Uterus (tissue), 4 donors: ENCODE results near the gene ASTN2. TPM values are rescaled to one million over a fixed set of nuclear protein-coding genes. Genes with fewer than 3 reads are reported as not detected.

ENCODE experiments used
- DNase-seq, 2 donors: peaks; one replicate each; pipeline ENCODE4 v3.0.0-alpha.2; 2019 to 2020
- H3K27ac ChIP-seq, 2 donors: fragments of 200-600 bp; sonication (generic); 1 replicate in 1 of 2; 2 replicates in 1 of 2; pipeline ENCODE4 v1.5.1; 2016 to 2018
- H3K27me3 ChIP-seq, 2 donors: fragments of 200-600 bp; sonication (generic); one replicate each; pipeline ENCODE4 v1.5.1; 2018 to 2019; ENCODE audit warnings: control low read depth in 1 of 2
- H3K36me3 ChIP-seq, 2 donors: fragments of 200-600 bp; sonication (generic); one replicate each; pipeline ENCODE4 v1.5.1; 2019; ENCODE audit warnings: control low read depth in 1 of 2
- H3K4me1 ChIP-seq, 2 donors: fragments of 200-600 bp; sonication (generic); one replicate each; pipeline ENCODE4 v1.5.1; 2018 to 2019; ENCODE audit warnings: control low read depth in 1 of 2
- H3K4me3 ChIP-seq, 2 donors: fragments of 200-600 bp; sonication (generic); 1 replicate in 1 of 2; 2 replicates in 1 of 2; pipeline ENCODE4 v1.5.1; 2018 to 2019; ENCODE audit warnings: mild to moderate bottlenecking in 1 of 2
- H3K9me3 ChIP-seq, 2 donors: fragments of 200-600 bp; sonication (generic); one replicate each; pipeline ENCODE4 v1.5.1; 2019; ENCODE audit warnings: control low read depth in 1 of 2
- POLR2A ChIP-seq, 2 donors: fragments of 450-650 bp; IDR thresholded peaks; one replicate each; pipeline ENCODE4 v1.6.1; 2016; ENCODE audit warnings: antibody characterized with exemption in 2 of 2, mild to moderate bottlenecking in 1 of 2, moderate library complexity in 1 of 2
- intact Hi-C: fragments of 100-400 bp; cut with DNase I; formaldehyde crosslinking; loops from one replicate; pipeline ENCODE4 v1.15.1; 2023; ENCODE audit warnings: low total_unique reads
- total RNA-seq, 4 donors: library from RNA; depleted of rRNA in 3 of 4; stranded (reverse); fragments of >200 nt in 3 of 4; gene quantifications; one replicate each; pipeline versions ENCODE4 v1.1.0 to v1.2.4, GENCODE V29; 2014 to 2023
- TF ChIP-seq, protein P1 (sequence below), 4 experiments: fragments of 200-600 bp in 2 of 4; fragments of 450-650 bp in 2 of 4; sonication (generic) in 2 of 4; IDR thresholded peaks; one replicate each; pipeline ENCODE4 v1.5.1; 2016 to 2019; ENCODE audit warnings: antibody characterized with exemption in 4 of 4, mild to moderate bottlenecking in 2 of 4, moderate library complexity in 1 of 4
- donor health status: DM: yes; HTN: yes; CAD: no.

The ASTN2 gene
- total RNA-seq, 4 donors from 2014 or later, result 1.8 to 8.6 (median 6.7) TPM

DNA sequence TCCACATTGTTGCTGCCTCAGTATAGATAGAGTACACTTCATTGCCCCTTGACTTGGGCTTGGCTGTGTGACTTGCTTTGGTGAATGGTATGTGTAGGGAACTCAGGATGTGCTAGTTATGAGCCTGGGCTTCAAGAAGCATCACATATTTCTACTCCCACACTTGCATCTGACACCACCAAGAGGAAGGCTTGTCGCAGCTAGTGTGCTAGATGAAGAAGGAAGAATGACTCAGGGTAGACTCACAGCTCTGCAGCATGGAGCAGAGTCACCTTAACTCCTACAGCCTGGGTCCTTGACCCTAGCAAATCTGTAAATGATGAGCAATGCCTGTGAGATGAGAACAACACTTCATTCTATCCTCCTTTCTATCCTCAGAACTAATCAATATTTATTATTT, 261.8 kb downstream of the ASTN2 start:
- Histone ChIP-seq H3K36me3 (no peaks in the 10 kb centered on the region), H3K4me1 (no peaks in the 10 kb centered on the region), H3K27ac (no peak overlapping the region), H3K27me3 (no peaks in the 10 kb centered on the region), H3K9me3 (no peaks in the 10 kb centered on the region), H3K4me3 (no peak overlapping the region)
- no peak for DNase-seq
- TF ChIP-seq, protein P1, sequence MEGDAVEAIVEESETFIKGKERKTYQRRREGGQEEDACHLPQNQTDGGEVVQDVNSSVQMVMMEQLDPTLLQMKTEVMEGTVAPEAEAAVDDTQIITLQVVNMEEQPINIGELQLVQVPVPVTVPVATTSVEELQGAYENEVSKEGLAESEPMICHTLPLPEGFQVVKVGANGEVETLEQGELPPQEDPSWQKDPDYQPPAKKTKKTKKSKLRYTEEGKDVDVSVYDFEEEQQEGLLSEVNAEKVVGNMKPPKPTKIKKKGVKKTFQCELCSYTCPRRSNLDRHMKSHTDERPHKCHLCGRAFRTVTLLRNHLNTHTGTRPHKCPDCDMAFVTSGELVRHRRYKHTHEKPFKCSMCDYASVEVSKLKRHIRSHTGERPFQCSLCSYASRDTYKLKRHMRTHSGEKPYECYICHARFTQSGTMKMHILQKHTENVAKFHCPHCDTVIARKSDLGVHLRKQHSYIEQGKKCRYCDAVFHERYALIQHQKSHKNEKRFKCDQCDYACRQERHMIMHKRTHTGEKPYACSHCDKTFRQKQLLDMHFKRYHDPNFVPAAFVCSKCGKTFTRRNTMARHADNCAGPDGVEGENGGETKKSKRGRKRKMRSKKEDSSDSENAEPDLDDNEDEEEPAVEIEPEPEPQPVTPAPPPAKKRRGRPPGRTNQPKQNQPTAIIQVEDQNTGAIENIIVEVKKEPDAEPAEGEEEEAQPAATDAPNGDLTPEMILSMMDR (IDR thresholded peaks at IDR 0.05), result no peak
- no peak for TF ChIP-seq POLR2A (IDR thresholded peaks at IDR 0.05)
- intact Hi-C loops, result no loop called here

DNA sequence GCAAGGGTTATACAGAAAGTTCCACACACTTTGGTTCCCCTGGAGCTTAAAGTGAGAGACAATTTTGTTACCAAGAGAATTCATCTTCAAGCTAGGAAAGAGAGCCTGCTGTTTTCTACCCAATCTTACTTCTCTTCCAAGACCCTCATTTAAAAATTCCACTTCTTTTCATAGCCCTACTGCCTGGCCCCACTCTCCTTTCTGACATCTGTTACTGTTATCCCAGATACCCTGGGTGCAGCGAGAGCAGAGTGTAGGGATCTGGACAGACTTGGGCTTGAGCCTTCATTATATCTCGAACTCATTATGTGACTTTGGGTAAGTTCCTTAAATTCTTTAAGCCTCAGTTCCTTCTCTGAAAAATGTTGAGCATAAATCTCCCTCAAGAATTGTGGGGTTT, 263.1 kb downstream of the ASTN2 start:
- no peak overlapping the region for H3K27ac ChIP-seq
- H3K36me3 ChIP-seq, result no peaks in the 10 kb centered on the region
- H3K9me3 ChIP-seq, result no peaks in the 10 kb centered on the region
- H3K27me3 ChIP-seq, result no peaks in the 10 kb centered on the region
- intact Hi-C loops, result no loop called here
- no peak for DNase-seq
- no peak overlapping the region for H3K4me3 ChIP-seq
- no peak for TF ChIP-seq POLR2A (IDR thresholded peaks at IDR 0.05)
- TF ChIP-seq, protein P1 (IDR thresholded peaks at IDR 0.05), result no peak
- H3K4me1 ChIP-seq, result no peaks in the 10 kb centered on the region

DNA sequence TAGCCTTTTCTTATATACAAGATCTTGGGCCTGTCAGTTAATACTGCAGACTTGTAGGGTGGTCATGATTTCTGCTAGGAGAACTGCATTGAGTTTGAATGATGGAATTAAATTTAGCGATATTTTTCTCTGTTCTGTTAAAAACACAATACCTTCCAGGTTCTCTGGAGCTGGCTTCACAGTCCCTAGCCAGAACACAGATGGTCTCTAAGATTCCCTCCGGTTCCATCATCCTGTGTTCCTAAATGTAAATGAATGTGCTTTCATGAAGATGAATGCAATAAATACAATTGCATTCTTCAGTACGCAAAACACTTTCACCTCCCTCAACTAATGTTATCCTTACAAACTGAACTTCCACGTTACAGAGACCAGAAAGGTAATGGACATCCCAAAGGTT, 264.9 kb downstream of the ASTN2 start:
- Histone ChIP-seq H3K9me3 (no peaks in the 10 kb centered on the region), H3K27ac (no peak overlapping the region), H3K36me3 (no peaks in the 10 kb centered on the region), H3K27me3 (no peaks in the 10 kb centered on the region), H3K4me1 (no peaks in the 10 kb centered on the region), H3K4me3 (no peak overlapping the region)
- intact Hi-C loops, result no loop called here
- no peak for TF ChIP-seq POLR2A (IDR thresholded peaks at IDR 0.05)
- TF ChIP-seq, protein P1 (IDR thresholded peaks at IDR 0.05), result no peak
- no peak for DNase-seq

DNA sequence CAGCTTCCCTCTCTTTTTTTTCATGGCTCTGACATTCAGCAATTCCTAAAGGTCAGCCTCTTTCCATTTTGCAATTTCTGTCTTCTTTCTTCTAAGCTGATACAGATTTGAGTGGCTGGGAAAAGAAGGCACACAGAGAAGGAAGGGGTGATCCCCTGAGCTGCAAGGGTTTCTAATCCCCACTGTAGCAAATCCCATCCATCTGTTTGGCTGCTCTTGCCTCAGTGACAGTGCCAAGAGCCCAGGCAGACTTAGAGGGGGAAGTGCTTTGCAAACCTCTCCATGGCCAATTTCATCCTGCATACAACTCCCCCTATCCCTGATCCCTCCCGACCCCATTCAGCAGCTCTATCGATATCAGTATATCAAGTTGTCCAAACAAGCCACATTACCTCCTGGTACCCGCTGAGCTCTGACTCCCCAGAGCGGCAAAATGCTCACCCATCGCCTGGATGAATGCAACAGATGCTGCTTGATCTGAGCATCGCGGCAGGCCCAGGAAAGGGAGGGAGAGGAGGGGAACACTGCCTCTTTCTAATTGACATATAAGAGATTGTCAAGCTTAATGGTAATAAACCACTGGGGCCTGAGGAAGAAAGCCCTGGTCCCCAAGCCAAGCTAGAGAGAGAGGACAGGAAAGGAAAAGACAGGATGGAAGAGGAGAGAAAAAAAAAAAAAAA, 268.9 kb downstream of the ASTN2 start:
- H3K4me3 ChIP-seq, result no peak overlapping the region
- TF ChIP-seq POLR2A (IDR thresholded peaks at IDR 0.05), result no peak
- TF ChIP-seq, protein P1 (IDR thresholded peaks at IDR 0.05), result no peak
- intact Hi-C loops, result no loop called here
- H3K9me3 ChIP-seq, result no peaks in the 10 kb centered on the region
- no peaks in the 10 kb centered on the region for H3K36me3 ChIP-seq
- no peak for DNase-seq
- no peaks in the 10 kb centered on the region for H3K27me3 ChIP-seq
- no peaks in the 10 kb centered on the region for H3K4me1 ChIP-seq
- no peak overlapping the region for H3K27ac ChIP-seq

DNA sequence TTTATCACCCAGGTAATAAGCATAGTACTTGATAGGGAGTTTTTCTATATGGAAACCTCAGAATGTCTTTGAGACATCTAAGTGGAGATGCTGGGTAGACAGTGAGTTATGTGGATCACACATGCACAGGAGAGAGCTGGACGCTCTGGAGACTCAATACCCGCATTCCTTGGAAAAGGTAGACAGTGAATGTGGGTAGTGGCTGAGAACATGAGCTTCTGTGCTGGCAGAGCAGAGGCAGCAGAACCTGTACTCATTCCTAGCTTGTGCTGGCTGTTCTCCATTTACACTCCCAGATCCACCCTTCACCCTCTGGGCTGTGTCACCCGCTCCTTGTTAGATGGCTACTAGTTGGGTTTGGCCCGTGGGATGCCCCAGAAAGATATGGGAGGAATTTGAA, 269.8 kb downstream of the ASTN2 start:
- Histone ChIP-seq H3K4me3 (no peak overlapping the region), H3K27me3 (no peaks in the 10 kb centered on the region), H3K9me3 (no peaks in the 10 kb centered on the region), H3K4me1 (no peaks in the 10 kb centered on the region), H3K27ac (no peak overlapping the region), H3K36me3 (no peaks in the 10 kb centered on the region)
- DNase-seq, result no peak
- TF ChIP-seq POLR2A (IDR thresholded peaks at IDR 0.05), result no peak
- TF ChIP-seq, protein P1 (IDR thresholded peaks at IDR 0.05), result no peak
- intact Hi-C loops, result no loop called here
